CD4-positive, alpha-beta T cell treated with Interleukin-17A for 1 hour (primary cell): ENCODE results near the gene PDZD2.
"Not testable (repeated sequence)": the region's sequence is repeated elsewhere in the genome, so short reads cannot be mapped to it uniquely, and the experiment has no call there.

Experiments
- DNase-seq: peaks from one replicate; pipeline ENCODE4 v3.0.0-alpha.2; 2020

PDZD2 gene

GRCh38 chr5:32118922-32119321, 480.0 kb downstream of the PDZD2 start:
- DNase-seq: not testable (repeated sequence)

- no peak for DNase-seq
Measured at GRCh38 chr5:32123058-32123805, 484.3 kb downstream of the PDZD2 start.

DNA sequence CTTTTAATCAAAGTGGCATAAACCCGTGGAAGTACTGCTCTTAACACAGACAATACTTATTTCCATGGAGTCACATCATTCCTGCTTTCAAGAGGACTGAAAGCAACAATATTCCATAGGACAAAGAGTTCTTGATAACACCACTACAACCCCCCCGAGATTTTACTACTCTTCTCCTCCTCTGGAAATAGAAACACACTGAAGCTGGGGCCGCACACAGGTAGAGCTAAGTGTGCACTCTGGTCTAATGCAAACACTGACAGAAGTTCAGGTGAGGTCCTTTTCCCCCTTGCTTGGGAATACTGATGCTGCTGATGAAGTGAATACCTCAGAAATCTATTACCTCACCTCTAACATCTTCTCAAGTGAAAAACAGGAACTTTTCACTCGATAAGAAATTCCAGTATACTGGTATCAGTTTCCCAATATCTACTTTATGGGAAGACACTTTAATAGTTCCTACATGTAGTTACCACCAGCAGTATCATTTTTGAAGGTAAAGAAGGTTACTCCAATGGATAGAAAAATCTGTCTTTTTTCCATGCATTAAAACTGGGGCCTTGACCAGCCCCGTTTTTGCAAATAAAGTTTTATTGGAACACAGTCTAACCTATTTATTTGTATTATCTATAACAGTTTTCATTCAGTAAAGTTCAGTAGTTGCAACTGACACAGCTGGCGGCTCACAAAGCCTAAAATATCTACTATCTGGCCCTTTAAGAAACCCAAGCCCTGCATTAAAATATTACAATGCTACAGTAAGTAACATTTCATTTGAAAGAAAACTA, 485.2 kb downstream of the PDZD2 start:
- DNase-seq: no peak

DNA sequence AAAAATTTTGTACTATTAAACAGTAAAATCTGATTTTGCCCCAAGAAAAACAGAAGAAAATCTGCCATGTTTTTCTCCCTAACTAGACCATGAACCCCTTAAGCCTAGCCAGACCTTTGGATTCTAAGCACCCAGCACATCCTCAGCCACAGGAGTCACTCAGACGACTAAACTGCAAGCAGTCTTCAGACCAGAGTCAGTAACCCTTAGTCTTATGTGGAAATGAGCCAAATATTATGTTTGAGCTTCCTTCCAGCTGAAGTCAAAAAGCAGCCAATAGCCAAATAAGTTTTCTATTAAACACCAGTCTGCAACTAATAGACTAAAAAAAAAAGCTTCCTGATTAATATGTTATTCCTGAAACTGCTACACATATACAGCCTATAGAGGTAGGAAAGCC, 487.8 kb downstream of the PDZD2 start:
- no peak for DNase-seq

- no peak for DNase-seq
Measured at GRCh38 chr5:32127711-32128110, 488.8 kb downstream of the PDZD2 start.

- no peak for DNase-seq
Measured at GRCh38 chr5:32129074-32129598, 490.2 kb downstream of the PDZD2 start.

- DNase-seq: no peak
Measured at GRCh38 chr5:32130865-32131264, 491.9 kb downstream of the PDZD2 start.

DNA sequence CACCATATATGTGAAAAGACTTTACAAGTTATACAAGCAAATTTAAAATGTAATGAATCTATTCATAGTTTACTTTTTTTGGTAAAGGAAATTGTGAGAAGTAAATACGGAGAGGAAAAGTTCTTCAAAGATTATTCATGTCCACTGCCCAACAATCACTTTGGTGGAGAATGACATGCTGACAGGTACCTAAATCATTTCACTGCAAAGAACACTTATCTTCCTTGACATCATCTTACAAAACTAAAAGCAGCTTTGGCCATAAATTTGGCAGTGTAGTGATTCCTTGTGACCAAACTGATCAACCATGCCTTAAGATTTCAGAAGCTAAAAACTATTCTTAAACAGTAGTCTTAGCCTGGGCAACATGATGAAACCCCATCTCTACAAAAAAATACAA, 492.7 kb downstream of the PDZD2 start:
- no peak for DNase-seq

DNA sequence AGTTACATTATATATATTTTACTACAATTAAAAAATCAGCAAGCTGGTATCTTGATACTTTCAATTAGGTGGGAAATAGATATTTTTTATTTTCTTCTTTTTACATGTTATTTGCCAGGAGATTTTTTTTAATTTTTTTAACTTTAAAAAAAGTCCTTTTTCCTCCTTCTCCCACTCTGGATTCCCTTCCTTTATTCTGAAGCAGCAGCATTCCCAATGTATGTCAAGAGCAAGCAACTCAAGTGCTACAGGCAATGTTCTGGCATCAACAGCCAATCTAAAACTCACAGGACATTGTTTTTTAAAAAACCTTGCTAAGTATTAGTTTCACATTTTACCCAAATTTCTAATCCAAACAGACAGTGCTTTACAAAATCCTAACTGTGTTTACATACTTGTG, 493.8 kb downstream of the PDZD2 start:
- no peak for DNase-seq

DNA sequence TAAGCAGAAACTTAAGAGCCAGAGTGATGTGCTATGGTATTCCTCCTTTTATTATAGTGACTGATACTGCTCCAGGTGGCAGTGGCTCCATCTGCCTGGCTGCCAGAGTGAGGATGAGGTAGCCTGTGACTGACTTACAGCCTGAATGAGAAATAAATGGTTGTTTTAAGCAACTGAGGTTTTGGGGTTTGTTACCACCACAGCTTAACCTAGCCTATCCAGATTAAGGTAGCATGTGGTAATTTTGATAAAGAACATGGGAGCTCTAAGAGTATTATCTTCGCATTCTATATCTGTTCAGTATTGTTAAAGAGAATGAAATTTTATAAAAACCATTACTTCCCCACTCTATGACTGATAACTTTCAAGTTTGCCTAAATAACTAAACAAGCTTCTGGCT, 496.2 kb downstream of the PDZD2 start:
- no peak for DNase-seq

DNA sequence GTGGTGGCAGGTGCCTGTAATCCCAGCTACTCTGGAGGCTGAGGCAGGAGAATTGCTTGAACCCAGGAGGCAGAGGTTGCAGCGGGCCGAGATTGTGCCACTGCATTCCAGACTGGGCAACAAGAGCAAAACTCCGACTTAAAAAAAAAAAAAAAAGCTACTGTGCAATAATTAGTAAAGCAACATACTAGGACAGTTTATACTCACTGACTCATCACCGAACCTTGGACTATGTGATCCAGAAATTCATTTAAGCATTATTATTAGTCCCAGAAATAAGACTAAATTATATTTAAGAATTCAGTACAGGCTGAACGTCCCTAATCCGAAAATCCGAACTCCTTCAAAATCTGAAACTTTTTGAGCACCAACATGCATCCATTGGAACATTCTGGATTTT, 497.4 kb downstream of the PDZD2 start:
- no peak for DNase-seq

- peak; percentile 28 for DNase-seq
Measured at GRCh38 chr5:32138839-32139493, 500.0 kb downstream of the PDZD2 start.

DNA sequence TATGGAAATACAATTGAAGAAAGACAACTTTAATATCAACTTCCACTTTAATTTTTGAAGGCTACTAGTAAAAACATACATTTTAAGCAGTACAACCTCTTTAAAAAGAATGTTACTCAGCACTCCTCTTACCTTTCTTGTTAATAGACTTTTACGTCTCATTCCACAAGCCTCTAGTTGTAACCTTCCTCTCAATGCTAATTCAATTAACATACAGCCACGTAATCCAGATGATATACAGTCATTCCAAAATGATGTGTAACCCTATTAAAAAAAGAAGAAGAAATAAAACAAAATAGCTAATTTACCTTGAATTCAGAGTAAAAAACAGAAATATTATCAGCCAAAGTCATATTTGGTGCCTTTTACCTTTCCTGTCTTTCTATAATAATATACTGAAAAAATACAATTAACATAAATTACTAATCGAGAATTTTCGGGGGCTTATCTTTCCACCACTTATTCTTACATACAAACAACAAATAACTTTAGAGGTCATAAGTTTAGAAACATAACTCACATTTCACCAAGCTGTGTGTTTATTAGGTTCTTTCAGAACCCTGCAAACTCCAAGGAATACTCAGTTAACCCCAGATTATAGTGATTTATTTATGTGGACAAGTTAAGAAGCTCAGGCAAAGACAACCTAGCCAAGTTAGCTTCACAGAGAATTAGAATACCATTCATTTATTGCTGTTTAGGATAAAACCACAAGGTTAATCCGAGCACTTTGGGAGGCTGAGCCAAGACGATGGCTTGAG, 504.9 kb downstream of the PDZD2 start:
- no peak for DNase-seq

GRCh38 chr5:32144378-32145207, 505.7 kb downstream of the PDZD2 start:
- DNase-seq: no peak

GRCh38 chr5:32145378-32145777, 506.4 kb downstream of the PDZD2 start:
- no peak for DNase-seq

DNA sequence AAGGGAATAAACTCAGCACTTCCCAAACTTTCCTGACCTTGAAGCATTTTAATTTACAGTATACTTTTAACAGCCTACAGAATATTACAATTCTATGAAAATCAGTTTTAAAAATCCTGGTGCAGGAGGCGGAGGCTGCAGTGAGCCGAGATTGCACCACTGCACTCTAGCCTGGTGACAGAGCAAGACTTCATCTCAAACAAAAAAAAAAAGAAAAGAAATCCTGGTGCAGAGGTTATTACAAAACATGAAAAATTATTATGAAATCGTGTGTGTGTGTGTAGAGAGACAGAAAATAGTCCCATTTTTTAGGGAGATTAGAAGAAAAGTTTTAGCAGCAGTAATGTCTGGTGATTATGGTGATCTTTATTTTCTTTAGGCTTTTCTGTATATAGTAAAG, 508.3 kb downstream of the PDZD2 start:
- no peak for DNase-seq

GRCh38 chr5:32147959-32148358, 509.0 kb downstream of the PDZD2 start:
- DNase-seq: no peak

- no peak for DNase-seq
Measured at GRCh38 chr5:32150366-32150765, 511.4 kb downstream of the PDZD2 start.

GRCh38 chr5:32151198-32151597, 512.3 kb downstream of the PDZD2 start:
- no peak for DNase-seq

- no peak for DNase-seq
Measured at GRCh38 chr5:32153723-32154122, 514.8 kb downstream of the PDZD2 start.

- DNase-seq: no peak
Measured at GRCh38 chr5:32155211-32155610, 516.3 kb downstream of the PDZD2 start.

DNA sequence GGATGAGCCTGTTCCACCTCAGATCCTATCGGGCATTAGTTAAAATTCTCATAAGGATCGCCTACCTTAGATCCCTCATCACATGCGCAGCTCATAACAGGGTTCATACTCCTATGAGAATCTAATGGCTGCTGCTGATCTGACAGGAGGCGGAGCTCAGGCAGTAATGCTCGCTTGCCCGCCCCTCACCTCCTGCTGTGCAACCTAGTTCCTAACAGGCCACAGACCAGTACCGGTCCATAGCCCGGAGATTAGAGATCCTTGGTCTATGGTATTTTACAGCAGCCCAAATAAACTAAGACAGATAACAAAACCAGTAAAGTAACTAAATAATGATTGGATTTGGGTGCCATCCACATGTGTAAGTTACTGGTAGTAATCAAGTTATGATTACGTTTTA, 517.7 kb downstream of the PDZD2 start:
- DNase-seq: no peak
